Uterus (tissue), 4 donors: Measurements from ENCODE around the gene RFX7. TPM values are rescaled to one million over a fixed set of nuclear protein-coding genes. Genes with fewer than 3 reads are reported as not detected.

ENCODE experiments used
- DNase-seq, 2 donors: peaks; one replicate each; pipeline ENCODE4 v3.0.0-alpha.2; 2019 to 2020
- H3K27ac ChIP-seq, 2 donors: fragments of 200-600 bp; sonication (generic); 1 replicate in 1 of 2; 2 replicates in 1 of 2; pipeline ENCODE4 v1.5.1; 2016 to 2018
- H3K27me3 ChIP-seq, 2 donors: fragments of 200-600 bp; sonication (generic); one replicate each; pipeline ENCODE4 v1.5.1; 2018 to 2019; ENCODE audit warnings: control low read depth in 1 of 2
- H3K36me3 ChIP-seq, 2 donors: fragments of 200-600 bp; sonication (generic); one replicate each; pipeline ENCODE4 v1.5.1; 2019; ENCODE audit warnings: control low read depth in 1 of 2
- H3K4me1 ChIP-seq, 2 donors: fragments of 200-600 bp; sonication (generic); one replicate each; pipeline ENCODE4 v1.5.1; 2018 to 2019; ENCODE audit warnings: control low read depth in 1 of 2
- H3K4me3 ChIP-seq, 2 donors: fragments of 200-600 bp; sonication (generic); 1 replicate in 1 of 2; 2 replicates in 1 of 2; pipeline ENCODE4 v1.5.1; 2018 to 2019; ENCODE audit warnings: mild to moderate bottlenecking in 1 of 2
- H3K9me3 ChIP-seq, 2 donors: fragments of 200-600 bp; sonication (generic); one replicate each; pipeline ENCODE4 v1.5.1; 2019; ENCODE audit warnings: control low read depth in 1 of 2
- CTCF ChIP-seq, 4 experiments: fragments of 200-600 bp in 2 of 4; fragments of 450-650 bp in 2 of 4; sonication (generic) in 2 of 4; IDR thresholded peaks; one replicate each; pipeline ENCODE4 v1.5.1; 2016 to 2019; ENCODE audit warnings: antibody characterized with exemption in 4 of 4, mild to moderate bottlenecking in 2 of 4, moderate library complexity in 1 of 4
- POLR2A ChIP-seq, 2 donors: fragments of 450-650 bp; IDR thresholded peaks; one replicate each; pipeline ENCODE4 v1.6.1; 2016; ENCODE audit warnings: antibody characterized with exemption in 2 of 2, mild to moderate bottlenecking in 1 of 2, moderate library complexity in 1 of 2
- intact Hi-C: fragments of 100-400 bp; cut with DNase I; formaldehyde crosslinking; loops from one replicate; pipeline ENCODE4 v1.15.1; 2023; ENCODE audit warnings: low total_unique reads
- total RNA-seq, 4 donors: library from RNA; depleted of rRNA in 3 of 4; stranded (reverse); fragments of >200 nt in 3 of 4; gene quantifications; one replicate each; pipeline versions ENCODE4 v1.1.0 to v1.2.4, GENCODE V29; 2014 to 2023
- donor health status: DM: yes; HTN: yes; CAD: no.

RFX7 gene
- total RNA-seq, 4 donors from 2014 or later, result 3.1 to 22.9 (median 11.9) TPM

GRCh38 chr15:56074481-56075265, 169.0 kb downstream of the RFX7 start:
- Histone ChIP-seq H3K27ac (no peak overlapping the region), H3K9me3 (no peaks in the 10 kb centered on the region), H3K4me1 (no peaks in the 10 kb centered on the region), H3K4me3 (no peak overlapping the region), H3K27me3 (no peaks in the 10 kb centered on the region), H3K36me3 (no peaks in the 10 kb centered on the region)
- TF ChIP-seq CTCF (IDR thresholded peaks at IDR 0.05), result no peak
- intact Hi-C loops, result no loop called here
- DNase-seq, result no peak

GRCh38 chr15:56064152-56064551, 179.5 kb downstream of the RFX7 start:
- intact Hi-C loops, result no loop called here
- H3K27me3 ChIP-seq, result no peaks in the 10 kb centered on the region
- no peak for DNase-seq
- TF ChIP-seq CTCF (IDR thresholded peaks at IDR 0.05) (no peak), POLR2A (IDR thresholded peaks at IDR 0.05) (no peak)
- no peaks in the 10 kb centered on the region for H3K9me3 ChIP-seq
- no peak overlapping the region for H3K27ac ChIP-seq
- no peaks in the 10 kb centered on the region for H3K4me1 ChIP-seq
- H3K36me3 ChIP-seq, result no peaks in the 10 kb centered on the region
- H3K4me3 ChIP-seq, result no peak overlapping the region

GRCh38 chr15:56059716-56060115, 184.0 kb downstream of the RFX7 start:
- Histone ChIP-seq H3K9me3 (no peaks in the 10 kb centered on the region), H3K27me3 (no peaks in the 10 kb centered on the region), H3K4me3 (no peak overlapping the region), H3K36me3 (no peaks in the 10 kb centered on the region), H3K27ac (no peak overlapping the region), H3K4me1 (no peaks in the 10 kb centered on the region)
- no peak for DNase-seq
- no peak for TF ChIP-seq CTCF (IDR thresholded peaks at IDR 0.05)
- intact Hi-C loops, result no loop called here

- Histone ChIP-seq H3K4me3 (no peak overlapping the region), H3K9me3 (no peaks in the 10 kb centered on the region), H3K36me3 (no peaks in the 10 kb centered on the region), H3K4me1 (no peaks in the 10 kb centered on the region), H3K27ac (no peak overlapping the region), H3K27me3 (no peaks in the 10 kb centered on the region)
- TF ChIP-seq CTCF (IDR thresholded peaks at IDR 0.05), result no peak
- intact Hi-C loops, result no loop called here
- DNase-seq, result no peak
Measured at GRCh38 chr15:56058986-56059385, 184.7 kb downstream of the RFX7 start.

- H3K4me1 ChIP-seq, result no peaks in the 10 kb centered on the region
- H3K36me3 ChIP-seq, result no peaks in the 10 kb centered on the region
- TF ChIP-seq POLR2A (IDR thresholded peaks at IDR 0.05), result no peak
- no peak for TF ChIP-seq CTCF (IDR thresholded peaks at IDR 0.05)
- no peak overlapping the region for H3K4me3 ChIP-seq
- no peak for DNase-seq
- H3K9me3 ChIP-seq, result no peaks in the 10 kb centered on the region
- no peak overlapping the region for H3K27ac ChIP-seq
- no peaks in the 10 kb centered on the region for H3K27me3 ChIP-seq
- intact Hi-C loops, result no loop called here
Measured at GRCh38 chr15:56056626-56057025, 187.1 kb downstream of the RFX7 start.
